ENCODE measurements around the gene C2CD5. TPM values are rescaled to one million over a fixed set of nuclear protein-coding genes. Genes with fewer than 3 reads are reported as not detected.

C2CD5 gene
- total and polyA plus RNA-seq, 2 donors = 26.5 to 45.7 TPM

DNA sequence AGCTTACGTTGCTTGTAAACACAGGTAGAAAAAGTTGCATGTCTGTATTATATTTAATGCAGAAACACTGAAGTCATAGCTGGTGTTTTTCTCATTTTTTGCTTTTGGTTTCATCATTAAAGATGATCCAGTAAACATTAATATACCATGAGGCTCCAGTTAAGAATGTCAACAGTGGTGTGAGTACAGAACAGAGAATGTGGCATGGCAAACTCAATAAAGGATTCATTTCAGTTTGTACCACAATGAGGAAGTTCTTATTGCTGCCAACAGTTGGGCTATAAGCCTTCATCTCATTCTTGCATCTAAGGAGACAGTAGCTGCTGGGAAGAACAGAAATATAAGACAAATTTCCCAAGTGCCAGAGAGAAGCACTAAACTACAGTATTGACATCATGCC lies 137.7 kb downstream of the C2CD5 start:
- H3K9me3 ChIP-seq (ENCODE audit: control insufficient read depth in 2 of 2, insufficient read depth in 1 of 2, low read length in 1 of 2) = no peaks in the 10 kb centered on the region
- no peaks in the 10 kb centered on the region for H3K36me3 ChIP-seq (ENCODE audit: control insufficient read depth in 2 of 2, insufficient read depth in 2 of 2, low read length in 1 of 2)
- no peaks in the 10 kb centered on the region for H3K4me1 ChIP-seq (ENCODE audit: control insufficient read depth in 2 of 2, insufficient read depth in 2 of 2, low read length in 2 of 2)
- H3K4me3 ChIP-seq (ENCODE audit: low read length in 2 of 2) = no peak overlapping the region
- H3K27me3 ChIP-seq (ENCODE audit: control insufficient read depth in 2 of 2, insufficient read depth in 1 of 2, low read length in 1 of 2) = no peaks in the 10 kb centered on the region
- no peak overlapping the region for H3K27ac ChIP-seq (ENCODE audit: low read depth in 1 of 2, low read length in 1 of 2)
- WGBS = 93% methylated on average over 1 of the region's 1 CpG
- no peak for DNase-seq (ENCODE audit: low read depth in 6 of 9, low spot score in 9 of 9)

DNA sequence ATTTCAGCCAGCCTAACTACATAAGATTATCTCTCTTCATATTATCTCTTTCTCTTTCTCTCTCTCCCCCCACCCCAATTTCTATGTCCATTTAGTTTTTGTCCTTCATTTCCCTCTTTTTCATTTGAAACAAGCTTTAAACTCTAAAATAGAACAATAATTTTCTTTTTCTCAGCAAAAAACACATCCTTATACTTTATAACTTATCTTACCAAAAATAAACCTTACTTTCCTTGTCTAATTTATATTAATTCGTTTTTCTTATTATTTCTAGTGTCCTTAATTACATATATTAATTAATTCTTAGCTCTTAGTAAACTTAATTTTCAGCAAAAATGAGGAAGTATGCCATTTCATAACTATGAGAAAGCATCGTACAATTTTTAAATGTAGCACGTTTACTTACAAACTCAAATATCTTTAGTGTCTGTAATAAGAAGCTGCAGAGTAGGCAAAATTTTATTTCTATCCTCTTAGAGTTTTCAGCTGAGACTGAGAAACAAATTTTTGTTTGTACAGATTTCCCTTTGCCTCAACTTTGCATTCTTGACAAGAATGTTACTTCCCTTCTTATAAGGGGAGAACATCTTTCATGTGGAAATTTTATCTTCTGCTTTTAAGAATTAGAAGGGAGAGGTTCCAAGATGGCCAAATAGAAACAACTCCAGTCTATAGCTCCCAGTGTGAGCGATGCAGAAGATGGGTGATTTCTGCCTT lies 144.7 kb downstream of the C2CD5 start:
- Histone ChIP-seq H3K4me3 (ENCODE audit: low read length in 2 of 2) (no peak overlapping the region), H3K9me3 (ENCODE audit: control insufficient read depth in 2 of 2, insufficient read depth in 1 of 2, low read length in 1 of 2) (peaks cover 0 to 11% of the 10 kb centered on the region in 2 donors), H3K4me1 (ENCODE audit: control insufficient read depth in 2 of 2, insufficient read depth in 2 of 2, low read length in 2 of 2) (peaks cover 0 to 3% of the 10 kb centered on the region in 2 donors), H3K27ac (ENCODE audit: low read depth in 1 of 2, low read length in 1 of 2) (no peak overlapping the region), H3K36me3 (ENCODE audit: control insufficient read depth in 2 of 2, insufficient read depth in 2 of 2, low read length in 1 of 2) (no peaks in the 10 kb centered on the region), H3K27me3 (ENCODE audit: control insufficient read depth in 2 of 2, insufficient read depth in 1 of 2, low read length in 1 of 2) (no peaks in the 10 kb centered on the region)
- DNase-seq (ENCODE audit: low read depth in 6 of 9, low spot score in 9 of 9) = no peak
- 82% methylated on average over 4 of the region's 4 CpGs for WGBS

Other genes starting within 250 kb of the C2CD5 start
- 1.6 TPM for gene ST8SIA1, start 209.8 kb downstream of the C2CD5 start, total RNA-seq
- 2.3 TPM for gene ST8SIA1, start 209.8 kb downstream of the C2CD5 start, polyA plus RNA-seq
- gene ETNK1, start 80.6 kb upstream of the C2CD5 start, total RNA-seq = 49.2 TPM
- 63.8 TPM for gene ETNK1, start 80.6 kb upstream of the C2CD5 start, polyA plus RNA-seq